ENCODE results near the gene TEC.

Gene TEC

DNA sequence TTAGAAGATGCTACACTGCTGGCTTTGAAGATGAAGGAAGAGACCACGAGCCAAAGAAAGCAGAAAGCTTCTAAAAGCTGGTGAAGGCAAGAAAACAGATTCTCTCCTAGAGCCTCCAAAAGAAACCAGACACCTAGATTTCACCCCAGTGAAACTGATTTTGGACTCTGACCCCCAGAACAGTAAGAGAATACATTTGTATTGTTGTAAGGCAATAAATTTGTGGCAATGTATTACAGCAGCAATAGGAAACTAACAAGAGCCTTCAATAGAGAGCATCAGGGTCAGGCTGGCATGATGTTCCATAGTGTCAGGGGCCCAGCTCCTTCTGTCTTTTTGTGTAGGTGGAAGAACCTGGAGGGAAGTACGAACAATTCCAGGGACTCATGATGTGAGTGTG lies 6.0 kb upstream of the TEC start:
- TF ChIP-seq, protein P1, sequence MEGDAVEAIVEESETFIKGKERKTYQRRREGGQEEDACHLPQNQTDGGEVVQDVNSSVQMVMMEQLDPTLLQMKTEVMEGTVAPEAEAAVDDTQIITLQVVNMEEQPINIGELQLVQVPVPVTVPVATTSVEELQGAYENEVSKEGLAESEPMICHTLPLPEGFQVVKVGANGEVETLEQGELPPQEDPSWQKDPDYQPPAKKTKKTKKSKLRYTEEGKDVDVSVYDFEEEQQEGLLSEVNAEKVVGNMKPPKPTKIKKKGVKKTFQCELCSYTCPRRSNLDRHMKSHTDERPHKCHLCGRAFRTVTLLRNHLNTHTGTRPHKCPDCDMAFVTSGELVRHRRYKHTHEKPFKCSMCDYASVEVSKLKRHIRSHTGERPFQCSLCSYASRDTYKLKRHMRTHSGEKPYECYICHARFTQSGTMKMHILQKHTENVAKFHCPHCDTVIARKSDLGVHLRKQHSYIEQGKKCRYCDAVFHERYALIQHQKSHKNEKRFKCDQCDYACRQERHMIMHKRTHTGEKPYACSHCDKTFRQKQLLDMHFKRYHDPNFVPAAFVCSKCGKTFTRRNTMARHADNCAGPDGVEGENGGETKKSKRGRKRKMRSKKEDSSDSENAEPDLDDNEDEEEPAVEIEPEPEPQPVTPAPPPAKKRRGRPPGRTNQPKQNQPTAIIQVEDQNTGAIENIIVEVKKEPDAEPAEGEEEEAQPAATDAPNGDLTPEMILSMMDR (IDR thresholded peaks at IDR 0.05; ENCODE audit: low read length, missing control alignments) = no peak
- H3K4me3 ChIP-seq (replicated peaks; ENCODE audit: low read depth, low read length) = no peak overlapping the region
- DNase-seq (ENCODE audit: low read depth) = no peak

GRCh38 chr4:48275247-48275646 lies 5.6 kb upstream of the TEC start:
- peak; percentile 44 for DNase-seq (ENCODE audit: low read depth)
- TF ChIP-seq, protein P1 (IDR thresholded peaks at IDR 0.05; ENCODE audit: low read length, missing control alignments) = peak; percentile 61
- no peak overlapping the region for H3K4me3 ChIP-seq (replicated peaks; ENCODE audit: low read depth, low read length)

DNA sequence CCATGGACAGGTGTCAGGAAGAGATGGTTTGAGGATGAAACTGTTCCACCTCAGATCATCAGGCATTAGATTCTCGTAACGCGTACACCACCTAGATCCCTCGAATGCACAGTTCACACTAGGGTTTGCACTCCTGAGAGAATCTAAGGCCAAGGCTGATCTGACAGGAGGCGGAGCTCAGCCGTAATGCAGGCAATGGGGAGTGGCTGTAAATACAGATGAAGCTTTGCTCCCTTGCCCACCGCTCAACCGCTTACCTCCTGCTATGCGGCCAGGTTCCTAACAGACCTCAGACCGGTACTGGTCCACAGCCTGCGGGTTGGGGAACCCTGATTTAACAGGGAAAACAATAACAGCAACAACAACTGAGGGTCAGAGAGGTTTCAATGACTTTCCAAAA lies 2.0 kb upstream of the TEC start:
- DNase-seq (ENCODE audit: low read depth) = no peak
- no peak overlapping the region for H3K4me3 ChIP-seq (replicated peaks; ENCODE audit: low read depth, low read length)
- TF ChIP-seq, protein P1 (IDR thresholded peaks at IDR 0.05; ENCODE audit: low read length, missing control alignments) = no peak

DNA sequence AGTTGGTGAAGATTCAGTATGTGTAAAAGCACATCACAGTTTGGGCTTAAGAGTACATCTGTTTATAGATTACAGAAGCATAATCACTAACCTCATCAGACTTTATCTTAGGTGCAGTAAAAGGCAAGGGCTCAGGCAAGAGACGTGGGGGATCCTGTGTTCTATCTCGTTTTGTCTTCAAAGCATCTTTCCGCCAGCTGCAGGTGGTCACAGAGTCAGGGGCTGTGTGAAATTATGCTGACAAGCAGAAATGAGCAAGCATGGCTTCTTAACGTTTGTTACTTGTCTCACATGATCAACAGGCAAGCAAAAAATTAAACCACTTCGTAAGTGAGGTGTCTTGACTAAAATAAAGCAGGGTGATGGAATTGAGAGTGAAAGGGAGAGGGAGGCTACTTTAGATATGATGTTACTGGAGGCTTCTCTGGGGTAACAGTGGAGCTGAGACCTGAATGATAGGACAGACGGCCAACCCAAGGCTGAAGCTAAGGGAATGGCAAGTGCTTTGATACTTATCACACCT lies 1.4 kb upstream of the TEC start:
- no peak overlapping the region for H3K4me3 ChIP-seq (replicated peaks; ENCODE audit: low read depth, low read length)
- TF ChIP-seq, protein P1 (IDR thresholded peaks at IDR 0.05; ENCODE audit: low read length, missing control alignments) = no peak
- DNase-seq (ENCODE audit: low read depth) = no peak

DNA sequence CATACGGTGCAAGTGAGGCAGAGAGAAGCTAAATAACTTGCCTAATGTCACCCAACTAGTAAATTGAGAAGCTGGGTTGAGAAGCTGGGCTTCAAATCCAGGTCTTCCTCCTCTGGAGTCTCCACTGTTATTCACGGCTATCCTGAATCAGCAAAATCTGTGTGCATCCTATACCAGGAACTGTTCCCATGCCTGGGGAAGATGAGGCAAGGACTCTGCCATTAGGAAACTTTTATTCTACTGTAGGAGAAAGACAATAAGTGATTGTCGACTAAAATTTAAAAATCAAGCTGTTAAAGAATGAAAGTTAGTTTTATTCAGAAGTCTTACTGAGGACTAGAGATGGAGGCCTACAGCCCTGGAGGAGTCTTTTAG lies 872 bp upstream of the TEC start:
- DNase-seq (ENCODE audit: low read depth) = no peak
- no peak overlapping the region for H3K4me3 ChIP-seq (replicated peaks; ENCODE audit: low read depth, low read length)

GRCh38 chr4:48269861-48270522 lies 354 bp upstream of the TEC start:
- DNase-seq (ENCODE audit: low read depth) = peak; percentile 48
- TF ChIP-seq, protein P1 (IDR thresholded peaks at IDR 0.05; ENCODE audit: low read length, missing control alignments) = no peak
- H3K4me3 ChIP-seq (replicated peaks; ENCODE audit: low read depth, low read length) = peak overlapping the region; percentile 60

More for the DNA sequence above, 872 bp upstream of the TEC start:
- TF ChIP-seq, protein P1 (IDR thresholded peaks at IDR 0.05; ENCODE audit: low read length, missing control alignments) = no peak

DNA sequence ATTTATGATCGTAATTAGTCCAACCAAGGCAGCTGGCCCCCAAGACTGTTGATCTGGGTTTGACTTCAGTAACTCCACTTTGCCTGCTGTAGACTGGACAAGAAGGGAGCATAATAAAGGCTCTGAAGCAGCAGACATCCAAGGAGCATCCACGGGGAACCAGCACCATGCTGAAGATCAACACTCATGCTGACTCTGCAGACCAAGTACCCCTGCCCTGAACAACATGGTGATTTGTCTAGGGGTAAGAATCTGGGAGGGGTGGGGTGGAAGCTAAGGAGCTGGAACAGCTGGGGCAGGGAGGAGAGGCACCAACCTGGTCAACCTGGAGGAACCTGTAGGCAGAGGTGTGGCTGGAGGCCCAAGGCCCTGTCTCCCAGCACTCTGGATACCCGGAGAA lies 2.1 kb downstream of the TEC start:
- DNase-seq (ENCODE audit: low read depth) = no peak
- TF ChIP-seq, protein P1 (IDR thresholded peaks at IDR 0.05; ENCODE audit: low read length, missing control alignments) = no peak
- H3K4me3 ChIP-seq (replicated peaks; ENCODE audit: low read depth, low read length) = no peak overlapping the region
